ENCODE results near the gene ADISSP. TPM values are rescaled to one million over a fixed set of nuclear protein-coding genes. Genes with fewer than 3 reads are reported as not detected.

Gene ADISSP
- total and polyA plus RNA-seq, 2 donors (not counting 3 experiments of a cell fraction or from before 2014, with no cell fraction given), result 55.0 to 67.5 TPM

DNA sequence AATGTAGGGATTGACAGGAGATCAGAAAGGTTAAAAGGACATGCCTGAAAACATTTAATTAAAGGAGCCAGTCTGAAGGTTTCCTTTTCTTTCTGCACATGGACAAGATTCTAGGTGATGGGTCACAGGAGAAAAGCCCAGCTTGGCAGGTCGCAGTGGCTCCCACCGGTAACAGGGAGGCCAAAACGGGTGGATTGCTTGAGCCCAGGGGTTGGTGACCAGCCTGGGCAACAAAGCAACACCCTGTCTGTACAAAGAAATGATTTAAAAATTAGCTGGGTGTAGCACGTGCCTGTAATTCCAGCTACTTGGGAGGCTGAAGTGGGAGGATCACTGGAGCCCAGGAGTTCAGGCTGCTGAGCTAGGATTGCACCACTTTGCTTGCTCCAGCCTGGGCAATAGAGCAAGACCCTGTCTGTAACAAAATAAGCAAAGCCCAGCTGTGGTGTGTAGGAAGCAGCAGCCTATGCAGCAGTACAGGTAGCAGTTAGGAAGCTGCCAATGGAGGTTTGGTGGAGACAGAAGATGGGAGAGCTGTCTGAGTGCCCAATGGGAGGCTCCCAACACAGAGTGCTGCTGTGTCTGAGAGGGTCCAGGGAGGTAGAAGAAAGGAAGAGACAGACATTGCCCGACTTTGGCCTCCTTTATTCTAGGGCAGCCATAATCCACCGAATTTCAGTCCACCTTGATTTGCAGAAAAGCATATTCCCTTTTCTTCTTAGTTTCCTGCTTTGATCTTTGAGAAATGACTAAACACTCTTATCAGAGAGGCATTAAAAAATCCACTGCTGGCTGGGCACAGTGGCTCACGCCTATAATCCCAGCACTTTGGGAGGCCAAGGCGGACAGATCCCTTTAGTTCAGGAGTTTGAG, 45.7 kb upstream of the ADISSP start:
- Histone ChIP-seq H3K4me3 (replicated peaks in 1 of 3; ENCODE audit: insufficient read depth in 1 of 3, low read depth in 1 of 3, low read length in 3 of 3) (no peak overlapping the region), H4K20me1 (replicated peaks; ENCODE audit: control insufficient read depth, extremely low read depth, insufficient read depth, low read length) (no peaks in the 10 kb centered on the region), H3K4me2 (ENCODE audit: insufficient read depth, low read length) (no peak overlapping the region), H3K9me1 (replicated peaks; ENCODE audit: control insufficient read depth, extremely low read depth, insufficient read depth, low read length) (no peaks in the 10 kb centered on the region), H3K27me3 (ENCODE audit: control insufficient read depth in 2 of 2, insufficient read depth in 2 of 2, low read length in 2 of 2) (no peaks in the 10 kb centered on the region), H3K79me2 (ENCODE audit: control insufficient read depth, insufficient read depth, low read length) (no peaks in the 10 kb centered on the region), H3K27ac (ENCODE audit: insufficient read depth, low read depth, low read length) (no peak overlapping the region), H3K4me1 (ENCODE audit: control insufficient read depth, extremely low read depth, insufficient read depth, low read length) (peaks cover 15% of the 10 kb centered on the region), H3K9ac (replicated peaks; ENCODE audit: extremely low read depth, insufficient read depth, low read length) (no peak overlapping the region), H3K9me3 (replicated peaks; ENCODE audit: control insufficient read depth, insufficient read depth, low read length) (no peaks in the 10 kb centered on the region), H3K36me3 (ENCODE audit: control insufficient read depth in 2 of 2, extremely low read depth in 1 of 2, insufficient read depth in 2 of 2, low read length in 2 of 2) (no peaks in the 10 kb centered on the region), H2AFZ (ENCODE audit: low read depth, low read length) (no peak overlapping the region)
- BruUV-seq (replicated peaks), result no TSS peak
- no peak for TF ChIP-seq EZH2 (IDR thresholded peaks at IDR 0.05; ENCODE audit: borderline replicate concordance, low read depth, low read length, severe bottlenecking)
- no peak for TF ChIP-seq FOS (IDR thresholded peaks at IDR 0.05; ENCODE audit: borderline replicate concordance, insufficient read depth, low read length)
- no peak for TF ChIP-seq POLR2AphosphoS5 (IDR thresholded peaks at IDR 0.05; ENCODE audit: insufficient read depth, low read depth, low read length)
- no peak for TF ChIP-seq JUN (IDR thresholded peaks at IDR 0.05; ENCODE audit: borderline replicate concordance, insufficient read depth, insufficient read length, low read depth)
- TF ChIP-seq MYC (IDR thresholded peaks at IDR 0.05; ENCODE audit: low read depth, low read length), result no peak
- TF ChIP-seq, protein P1, sequence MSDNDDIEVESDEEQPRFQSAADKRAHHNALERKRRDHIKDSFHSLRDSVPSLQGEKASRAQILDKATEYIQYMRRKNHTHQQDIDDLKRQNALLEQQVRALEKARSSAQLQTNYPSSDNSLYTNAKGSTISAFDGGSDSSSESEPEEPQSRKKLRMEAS (IDR thresholded peaks at IDR 0.05; ENCODE audit: insufficient read depth, insufficient read length), result no peak
- intact Hi-C loops (cut with micrococcal nuclease), result no loop called here
- DNase-seq (ENCODE audit: low read depth, low spot score) (no peak), FAIRE-seq (no peak)
- POLR2A ChIA-PET, result interaction anchor here (0.6 kb wide), 1 partner anchor 88 kb away, joined by 5 read pairs; no protein-coding TSS in a partner anchor
- CTCF ChIA-PET, result interaction anchor here (0.6 to 2.8 kb wide), 6 partner anchors 13 to 28 kb away, joined by 3 to 12 read pairs (median 4); partner anchors contain the start of genes CDC25B and CENPB
- dilution Hi-C loops (cut with MboI; ENCODE audit: extremely low pct_ligation_motif_present, low sequenced_read_pairs), result no loop called here

Measured in endothelial cell of umbilical vein (primary cell).